Activated T-helper 2 cell treated with anti-CD3 and anti-CD28 coated beads, Interferon-gamma antibody, Interleukin-2, Interleukin-4, amounts not matched to agents 10 μg/mL and 5 μg/mL and 100 μg/mL, durations not matched to agents 14 hours and 24 hours and 36 hours (primary cell): ENCODE results near the gene CRYZ. TPM values are rescaled to one million over a fixed set of nuclear protein-coding genes. Genes with fewer than 3 reads are reported as not detected.
"Not testable (repeated sequence)": the region's sequence is repeated elsewhere in the genome, so short reads cannot be mapped to it uniquely, and the experiment has no call there.

ENCODE experiments used
- DNase-seq: peaks from one replicate; pipeline ENCODE4 v3.0.0; 2021; ENCODE audit warnings: low spot score
- H3K27ac Mint-ChIP-seq: one replicate; pipeline ENCODE4 v1.8.0; 2021; ENCODE audit warnings: mixed read lengths
- H3K27me3 Mint-ChIP-seq: one replicate; pipeline ENCODE4 v1.8.0; 2021; ENCODE audit warnings: low read depth, mixed read lengths
- H3K36me3 Mint-ChIP-seq: one replicate; pipeline ENCODE4 v1.8.0; 2021; ENCODE audit warnings: low read depth, mixed read lengths
- H3K4me1 Mint-ChIP-seq: one replicate; pipeline ENCODE4 v1.8.0; 2021; ENCODE audit warnings: low read depth, mixed read lengths
- H3K4me3 Mint-ChIP-seq: one replicate; pipeline ENCODE4 v1.8.0; 2021; ENCODE audit warnings: low read depth, mild to moderate bottlenecking, moderate library complexity, mixed read lengths
- H3K9me3 Mint-ChIP-seq: one replicate; pipeline ENCODE4 v1.8.0; 2021; ENCODE audit warnings: mixed read lengths
- intact Hi-C: fragments of 100-400 bp; cut with micrococcal nuclease; formaldehyde crosslinking; loops from one replicate; pipeline ENCODE4 v1.15.1; 2023
- total RNA-seq: library from RNA; stranded (reverse); gene quantifications from 2 replicates; pipeline ENCODE4 v1.2.3, GENCODE V29; 2022

CRYZ gene
- 21.3 and 22.7 TPM in 2 replicates for total RNA-seq

GRCh38 chr1:74732960-74733603, at the start of gene CRYZ, which contains the start of gene TYW3:
CRYZ (minus strand) TSS chr1:74733050; CDS start chr1:74724821, 8,229 bp downstream.
TYW3 (plus strand) TSS chr1:74733152; CDS start chr1:74733245, 93 bp downstream.
- intact Hi-C loops, result loop anchor here (1.0 to 5.0 kb wide), 5 partner anchors 12 to 1054 kb away; partner anchors contain the start of genes FPGT, LRRIQ3 and RABGGTB
- Mint-ChIP-seq H3K4me3 (peak within 1 kb of the TSS; percentile 89), H3K36me3 (peaks cover 27% of the 10 kb centered on the region), H3K27me3 (no peaks in the 10 kb centered on the region), H3K4me1 (peaks cover 35% of the 10 kb centered on the region), H3K27ac (peak within 1 kb of the TSS; percentile 96), H3K9me3 (no peaks in the 10 kb centered on the region)
- peak; percentile 80 for DNase-seq

GRCh38 chr1:74780594-74780993, 47.7 kb upstream of the CRYZ start:
- Mint-ChIP-seq H3K4me1 (no peaks in the 10 kb centered on the region), H3K9me3 (no peaks in the 10 kb centered on the region), H3K36me3 (no peaks in the 10 kb centered on the region), H3K27ac (no peak overlapping the region), H3K27me3 (peaks cover 6% of the 10 kb centered on the region), H3K4me3 (no peak overlapping the region)
- intact Hi-C loops, result no loop called here
- DNase-seq, result no peak

GRCh38 chr1:74779750-74780149, 46.9 kb upstream of the CRYZ start:
- Mint-ChIP-seq H3K9me3 (no peaks in the 10 kb centered on the region), H3K4me3 (no peak overlapping the region), H3K27ac (no peak overlapping the region), H3K27me3 (peaks cover 6% of the 10 kb centered on the region), H3K4me1 (no peaks in the 10 kb centered on the region), H3K36me3 (no peaks in the 10 kb centered on the region)
- DNase-seq, result no peak
- intact Hi-C loops, result loop anchor here (10.0 kb wide), 1 partner anchor 355 kb away; the partner anchor contains the start of gene LHX8

- DNase-seq, result no peak
- Mint-ChIP-seq H3K4me3 (no peak overlapping the region), H3K27me3 (peaks cover 6% of the 10 kb centered on the region), H3K9me3 (no peaks in the 10 kb centered on the region), H3K36me3 (no peaks in the 10 kb centered on the region), H3K4me1 (no peaks in the 10 kb centered on the region), H3K27ac (no peak overlapping the region)
- intact Hi-C loops, result loop anchor here (10.0 kb wide), 1 partner anchor 357 kb away; the partner anchor contains the start of gene LHX8
Measured at GRCh38 chr1:74777525-74777924, 44.7 kb upstream of the CRYZ start.

GRCh38 chr1:74775735-74776134, 42.9 kb upstream of the CRYZ start:
- no peak for DNase-seq
- no peaks in the 10 kb centered on the region for H3K4me1 Mint-ChIP-seq
- H3K36me3 Mint-ChIP-seq, result no peaks in the 10 kb centered on the region
- H3K4me3 Mint-ChIP-seq, result no peak overlapping the region
- H3K9me3 Mint-ChIP-seq, result no peaks in the 10 kb centered on the region
- H3K27me3 Mint-ChIP-seq, result peaks cover 8% of the 10 kb centered on the region
- intact Hi-C loops, result loop anchor here (10.0 kb wide), 1 partner anchor 359 kb away; the partner anchor contains the start of gene LHX8
- H3K27ac Mint-ChIP-seq, result no peak overlapping the region

- intact Hi-C loops, result loop anchor here (10.0 kb wide), 1 partner anchor 361 kb away; the partner anchor contains the start of gene LHX8
Measured at GRCh38 chr1:74773582-74773981, 40.7 kb upstream of the CRYZ start.

GRCh38 chr1:74772945-74773344, 40.1 kb upstream of the CRYZ start:
- Mint-ChIP-seq H3K36me3 (no peaks in the 10 kb centered on the region), H3K27ac (no peak overlapping the region), H3K4me3 (no peak overlapping the region), H3K9me3 (no peaks in the 10 kb centered on the region), H3K4me1 (no peaks in the 10 kb centered on the region), H3K27me3 (peaks cover 2% of the 10 kb centered on the region)
- no peak for DNase-seq
- intact Hi-C loops, result loop anchor here (10.0 kb wide), 1 partner anchor 362 kb away; the partner anchor contains the start of gene LHX8

More at GRCh38 chr1:74773582-74773981, 40.7 kb upstream of the CRYZ start:
- Mint-ChIP-seq H3K4me3 (no peak overlapping the region), H3K36me3 (no peaks in the 10 kb centered on the region), H3K4me1 (no peaks in the 10 kb centered on the region), H3K9me3 (no peaks in the 10 kb centered on the region), H3K27ac (no peak overlapping the region), H3K27me3 (peaks cover 5% of the 10 kb centered on the region)
- DNase-seq, result no peak

GRCh38 chr1:74771913-74772515, 39.2 kb upstream of the CRYZ start:
- no peak for DNase-seq
- H3K27ac Mint-ChIP-seq, result no peak overlapping the region

GRCh38 chr1:74767490-74767889, 34.6 kb upstream of the CRYZ start:
- intact Hi-C loops, result no loop called here
- peaks cover 2% of the 10 kb centered on the region for H3K27me3 Mint-ChIP-seq

More at GRCh38 chr1:74771913-74772515, 39.2 kb upstream of the CRYZ start:
- no peaks in the 10 kb centered on the region for H3K9me3 Mint-ChIP-seq
- no peaks in the 10 kb centered on the region for H3K4me1 Mint-ChIP-seq
- intact Hi-C loops, result loop anchor here (10.0 kb wide), 1 partner anchor 363 kb away; the partner anchor contains the start of gene LHX8
- peaks cover 2% of the 10 kb centered on the region for H3K27me3 Mint-ChIP-seq
- H3K4me3 Mint-ChIP-seq, result no peak overlapping the region
- H3K36me3 Mint-ChIP-seq, result no peaks in the 10 kb centered on the region

GRCh38 chr1:74766579-74766978, 33.7 kb upstream of the CRYZ start:
- intact Hi-C loops, result no loop called here
- DNase-seq, result no peak
- Mint-ChIP-seq H3K4me1 (peaks cover 10% of the 10 kb centered on the region), H3K36me3 (peaks cover 28% of the 10 kb centered on the region), H3K27me3 (no peaks in the 10 kb centered on the region), H3K27ac (no peak overlapping the region), H3K4me3 (no peak overlapping the region), H3K9me3 (no peaks in the 10 kb centered on the region)

More at GRCh38 chr1:74767490-74767889, 34.6 kb upstream of the CRYZ start:
- Mint-ChIP-seq H3K4me3 (no peak overlapping the region), H3K4me1 (peaks cover 9% of the 10 kb centered on the region), H3K27ac (no peak overlapping the region), H3K36me3 (peaks cover 21% of the 10 kb centered on the region), H3K9me3 (no peaks in the 10 kb centered on the region)
- no peak for DNase-seq

- Mint-ChIP-seq H3K4me1 (peaks cover 10% of the 10 kb centered on the region), H3K27ac (peak overlapping the region; percentile 40)
Measured at GRCh38 chr1:74763807-74764206, 31.0 kb upstream of the CRYZ start.

GRCh38 chr1:74756650-74757049, 23.8 kb upstream of the CRYZ start:
- DNase-seq, H3K27me3 Mint-ChIP-seq, H3K4me1 Mint-ChIP-seq, intact Hi-C loops, H3K27ac Mint-ChIP-seq, H3K4me3 Mint-ChIP-seq: not testable (repeated sequence)
- Mint-ChIP-seq H3K36me3 (peaks cover 89% of the 10 kb centered on the region), H3K9me3 (peaks cover 20% of the 10 kb centered on the region)

More at GRCh38 chr1:74763807-74764206, 31.0 kb upstream of the CRYZ start:
- DNase-seq, result no peak
- Mint-ChIP-seq H3K4me3 (no peak overlapping the region), H3K9me3 (no peaks in the 10 kb centered on the region), H3K36me3 (peaks cover 52% of the 10 kb centered on the region), H3K27me3 (no peaks in the 10 kb centered on the region)
- intact Hi-C loops, result loop anchor here (2.0 kb wide), 1 partner anchor 31 kb away; the partner anchor contains the start of genes CRYZ and TYW3

GRCh38 chr1:74755475-74755874, 22.6 kb upstream of the CRYZ start:
- intact Hi-C loops, result no loop called here
- DNase-seq, result no peak
- Mint-ChIP-seq H3K4me3 (no peak overlapping the region), H3K36me3 (peaks cover 86% of the 10 kb centered on the region), H3K9me3 (peaks cover 20% of the 10 kb centered on the region), H3K27me3 (no peaks in the 10 kb centered on the region), H3K4me1 (no peaks in the 10 kb centered on the region), H3K27ac (no peak overlapping the region)
